HG03064 (cell line): ENCODE results near the gene MAGI3.

ENCODE experiments used
- ATAC-seq: cut with Tn5 transposase; IDR thresholded peaks from one replicate; pipeline ENCODE4 v1.9.1; 2021; ENCODE audit warnings: low read depth; ENCODE audit not compliant: unreplicated experiment

Gene MAGI3

GRCh38 chr1:113389953-113390834 lies at the start of gene MAGI3:
Gene MAGI3, plus strand, starts transcription at chr1:113390515. Its CDS starts 519 bp downstream, at chr1:113391034.
- ATAC-seq, result peak; percentile 99

- no peak for ATAC-seq
These were observed 36.7 kb upstream of the MAGI3 start for GRCh38 chr1:113353580-113353979.

- ATAC-seq, result no peak
These were observed 26.4 kb upstream of the MAGI3 start for GRCh38 chr1:113363935-113364334.

GRCh38 chr1:113369040-113369439 lies 21.3 kb upstream of the MAGI3 start:
- no peak for ATAC-seq

GRCh38 chr1:113369699-113370098 lies 20.6 kb upstream of the MAGI3 start:
- ATAC-seq, result no peak

- no peak for ATAC-seq
These were observed 19.4 kb upstream of the MAGI3 start for GRCh38 chr1:113370868-113371267.

GRCh38 chr1:113372546-113372945 lies 17.8 kb upstream of the MAGI3 start:
- no peak for ATAC-seq

- no peak for ATAC-seq
These were observed 16.7 kb upstream of the MAGI3 start for GRCh38 chr1:113373644-113374043.

- ATAC-seq, result no peak
These were observed 14.4 kb upstream of the MAGI3 start for GRCh38 chr1:113375878-113376277.

- no peak for ATAC-seq
These were observed 10.2 kb upstream of the MAGI3 start for GRCh38 chr1:113380075-113380474.

- no peak for ATAC-seq
These were observed 2.2 kb upstream of the MAGI3 start for GRCh38 chr1:113388017-113388620.

- ATAC-seq, result no peak
These were observed 1.5 kb upstream of the MAGI3 start for GRCh38 chr1:113388621-113389358.

GRCh38 chr1:113389359-113389952 lies 859 bp upstream of the MAGI3 start:
- ATAC-seq, result no peak

- no peak for ATAC-seq
These were observed 745 bp downstream of the MAGI3 start for GRCh38 chr1:113390871-113391648.

- no peak for ATAC-seq
These were observed 1.4 kb downstream of the MAGI3 start for GRCh38 chr1:113391649-113392271.

GRCh38 chr1:113392541-113393128 lies 2.3 kb downstream of the MAGI3 start:
- no peak for ATAC-seq

GRCh38 chr1:113394043-113394862 lies 3.9 kb downstream of the MAGI3 start:
- ATAC-seq, result no peak

- no peak for ATAC-seq
These were observed 4.5 kb downstream of the MAGI3 start for GRCh38 chr1:113394863-113395259.
